GM19238 (cell line): ENCODE measurements around the gene ABCC9.
"Not testable (repeated sequence)": the region's sequence is repeated elsewhere in the genome, so short reads cannot be mapped to it uniquely, and the experiment has no call there.

Experiments used
- DNase-seq: peaks from one replicate; pipeline ENCODE4 v3.0.0; 2011; ENCODE audit warnings: low spot score; ENCODE audit not compliant: insufficient read length

The ABCC9 gene

GRCh38 chr12:21934173-21934572 lies 7.1 kb downstream of the ABCC9 start:
- DNase-seq, result no peak

GRCh38 chr12:21933656-21934055 lies 7.6 kb downstream of the ABCC9 start:
- no peak for DNase-seq

GRCh38 chr12:21929972-21930371 lies 11.3 kb downstream of the ABCC9 start:
- DNase-seq, result not testable (repeated sequence)

GRCh38 chr12:21925296-21925913 lies 15.8 kb downstream of the ABCC9 start:
- no peak for DNase-seq

GRCh38 chr12:21921436-21921835 lies 19.8 kb downstream of the ABCC9 start:
- no peak for DNase-seq

GRCh38 chr12:21918456-21918855 lies 22.8 kb downstream of the ABCC9 start:
- no peak for DNase-seq

- no peak for DNase-seq
Measured at GRCh38 chr12:21913823-21914222, 27.4 kb downstream of the ABCC9 start.

GRCh38 chr12:21912318-21912717 lies 28.9 kb downstream of the ABCC9 start:
- no peak for DNase-seq

- no peak for DNase-seq
Measured at GRCh38 chr12:21911832-21912231, 29.4 kb downstream of the ABCC9 start.

- DNase-seq, result no peak
Measured at GRCh38 chr12:21910657-21911056, 30.6 kb downstream of the ABCC9 start.

- no peak for DNase-seq
Measured at GRCh38 chr12:21907948-21908837, 33.0 kb downstream of the ABCC9 start.

- no peak for DNase-seq
Measured at GRCh38 chr12:21906919-21907493, 34.2 kb downstream of the ABCC9 start.

- not testable (repeated sequence) for DNase-seq
Measured at GRCh38 chr12:21899532-21899931, 41.7 kb downstream of the ABCC9 start.

GRCh38 chr12:21895651-21896050 lies 45.6 kb downstream of the ABCC9 start:
- DNase-seq, result no peak

GRCh38 chr12:21894792-21895595 lies 46.2 kb downstream of the ABCC9 start:
- DNase-seq, result no peak

GRCh38 chr12:21893924-21894323 lies 47.3 kb downstream of the ABCC9 start:
- no peak for DNase-seq

- DNase-seq, result no peak
Measured at GRCh38 chr12:21892341-21892740, 48.9 kb downstream of the ABCC9 start.

- no peak for DNase-seq
Measured at GRCh38 chr12:21891751-21892217, 49.4 kb downstream of the ABCC9 start.

GRCh38 chr12:21888276-21888863 lies 52.9 kb downstream of the ABCC9 start:
- DNase-seq, result no peak

- no peak for DNase-seq
Measured at GRCh38 chr12:21884936-21885335, 56.3 kb downstream of the ABCC9 start.

GRCh38 chr12:21882635-21883034 lies 58.6 kb downstream of the ABCC9 start:
- DNase-seq, result no peak
